GM23338 (cell line): ENCODE data around the gene ESR2.

Experiments
- EZH2 ChIP-seq: fragments of 200-600 bp; sonication (generic); IDR thresholded peaks from one replicate; pipeline ENCODE4 v1.8.0; 2017; ENCODE audit warnings: antibody characterized with exemption, mild to moderate bottlenecking, low read depth; ENCODE audit not compliant: unreplicated experiment
- STAT1 ChIP-seq: IDR thresholded peaks from one replicate; pipeline ENCODE4 v1.6.1; 2016; ENCODE audit warnings: antibody characterized with exemption; ENCODE audit not compliant: unreplicated experiment
- TF ChIP-seq, protein P1 (sequence below), 2 experiments: fragments of 200-600 bp in 1 of 2; sonication (generic) in 1 of 2; conservative IDR thresholded peaks; 2 replicates each; pipeline versions ENCODE4 v1.5.1 to v1.6.1; 2016 to 2017; ENCODE audit warnings: antibody characterized with exemption in 2 of 2, low read depth in 2 of 2, mild to moderate bottlenecking in 2 of 2, moderate library complexity in 1 of 2

DNA sequence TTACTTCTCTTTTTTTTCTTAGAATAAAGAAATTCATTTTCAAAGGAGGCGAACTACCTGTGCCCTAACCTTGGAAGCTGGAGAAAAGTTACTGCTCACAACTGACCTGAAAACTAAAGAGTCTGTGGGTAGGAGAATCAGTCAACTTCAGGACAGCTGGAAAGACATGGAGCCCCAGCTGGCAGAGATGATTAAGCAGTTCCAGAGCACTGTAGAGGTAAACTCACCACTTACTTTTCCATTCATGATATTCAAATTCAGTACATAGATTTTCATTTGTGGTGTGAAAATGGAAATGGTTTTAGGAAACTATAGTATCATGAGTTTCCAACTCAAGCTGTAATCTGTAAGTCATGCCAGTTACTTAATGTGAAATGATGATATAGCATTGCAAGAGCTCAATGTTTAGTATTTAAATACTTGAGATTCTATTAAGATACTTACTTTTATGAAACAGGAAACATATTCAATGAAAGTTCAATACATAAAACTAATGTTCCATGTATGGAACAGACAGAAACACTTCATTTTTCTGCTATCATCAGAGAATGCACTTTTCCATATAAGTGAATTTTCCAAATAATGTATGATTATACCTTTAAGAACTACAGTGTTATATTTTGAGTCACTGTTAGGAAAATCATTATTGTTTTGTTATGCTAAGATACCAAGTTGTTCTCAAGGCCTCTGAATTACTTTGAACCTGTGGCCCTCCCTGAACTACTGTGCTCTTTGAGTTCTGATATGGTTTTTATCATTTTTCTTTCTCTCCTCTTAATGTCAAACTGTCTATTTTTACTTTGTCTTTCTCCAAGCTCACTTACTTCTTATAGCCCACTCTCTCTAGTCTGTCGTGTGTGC is 119.0 kb downstream of the ESR2 start:
- TF ChIP-seq STAT1 (no peak), EZH2 (no peak)
- TF ChIP-seq, protein P1, sequence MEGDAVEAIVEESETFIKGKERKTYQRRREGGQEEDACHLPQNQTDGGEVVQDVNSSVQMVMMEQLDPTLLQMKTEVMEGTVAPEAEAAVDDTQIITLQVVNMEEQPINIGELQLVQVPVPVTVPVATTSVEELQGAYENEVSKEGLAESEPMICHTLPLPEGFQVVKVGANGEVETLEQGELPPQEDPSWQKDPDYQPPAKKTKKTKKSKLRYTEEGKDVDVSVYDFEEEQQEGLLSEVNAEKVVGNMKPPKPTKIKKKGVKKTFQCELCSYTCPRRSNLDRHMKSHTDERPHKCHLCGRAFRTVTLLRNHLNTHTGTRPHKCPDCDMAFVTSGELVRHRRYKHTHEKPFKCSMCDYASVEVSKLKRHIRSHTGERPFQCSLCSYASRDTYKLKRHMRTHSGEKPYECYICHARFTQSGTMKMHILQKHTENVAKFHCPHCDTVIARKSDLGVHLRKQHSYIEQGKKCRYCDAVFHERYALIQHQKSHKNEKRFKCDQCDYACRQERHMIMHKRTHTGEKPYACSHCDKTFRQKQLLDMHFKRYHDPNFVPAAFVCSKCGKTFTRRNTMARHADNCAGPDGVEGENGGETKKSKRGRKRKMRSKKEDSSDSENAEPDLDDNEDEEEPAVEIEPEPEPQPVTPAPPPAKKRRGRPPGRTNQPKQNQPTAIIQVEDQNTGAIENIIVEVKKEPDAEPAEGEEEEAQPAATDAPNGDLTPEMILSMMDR (conservative IDR thresholded peaks at IDR 0.05; ENCODE audit: low read depth in 2 of 2), result no peak
